ENCODE measurements around the gene GLO1. TPM values are rescaled to one million over a fixed set of nuclear protein-coding genes. Genes with fewer than 3 reads are reported as not detected.

The GLO1 gene
- total RNA-seq, 1 experiment from 2014 or later, result 188 TPM

GRCh38 chr6:38671885-38672467 is 31.0 kb downstream of the GLO1 start:
- no peaks in the 10 kb centered on the region for H3K23me2 ChIP-seq (ENCODE audit: insufficient read length, low read depth, low read length, poor library complexity, severe bottlenecking)
- no peaks in the 10 kb centered on the region for H3K27me3 ChIP-seq (ENCODE audit: insufficient read depth, low read length)
- Mint-ChIP-seq H3K9me3 (peaks cover 3 to 6% of the 10 kb centered on the region in 2 experiments; a peak in 3 of 5 replicates), H3K4me1 (peaks cover 0 to 2% of the 10 kb centered on the region in 2 experiments; a peak in 1 of 4 replicates), H3K27ac (no peak overlapping the region), H3K27me3 (ENCODE audit: low read depth) (no peaks in the 10 kb centered on the region), H3K4me3 (no peak overlapping the region), H3K36me3 (ENCODE audit: insufficient read depth in 1 of 3, low read depth in 3 of 3) (peaks cover 16 to 23% (median 23%) of the 10 kb centered on the region in 3 experiments; a peak in 5 of 7 replicates)
- H3K4ac ChIP-seq (ENCODE audit: low read depth, low read length), result no peak overlapping the region
- no peak overlapping the region for H3K4me2 ChIP-seq (ENCODE audit: insufficient read depth, insufficient read length, low read length)
- no peaks in the 10 kb centered on the region for H3K9me3 ChIP-seq (ENCODE audit: control insufficient read depth, low read depth, low read length)
- no peak overlapping the region for H3T11ph ChIP-seq (ENCODE audit: low read length)
- H3K79me2 ChIP-seq (ENCODE audit: insufficient read depth, low read length), result no peaks in the 10 kb centered on the region
- DNase-seq, result peak; percentile 33
- H2BK120ac ChIP-seq (ENCODE audit: low read depth, low read length, poor library complexity, severe bottlenecking), result no peak overlapping the region
- no peak overlapping the region for H2AK5ac ChIP-seq (ENCODE audit: insufficient read length, low read length)
- no peak overlapping the region for H4K8ac ChIP-seq (replicated peaks; ENCODE audit: insufficient read length, low read depth, low read length)
- peak; percentile 82 for TF ChIP-seq CTCF (conservative IDR thresholded peaks at IDR 0.05)
- H2AFZ ChIP-seq (ENCODE audit: low read length), result no peak overlapping the region
- H2BK15ac ChIP-seq (ENCODE audit: low read depth, low read length), result no peak overlapping the region
- H4K5ac ChIP-seq (ENCODE audit: insufficient read length, low read depth, low read length), result no peak overlapping the region
- H3K79me1 ChIP-seq (ENCODE audit: insufficient read depth, low read depth, low read length, poor library complexity, severe bottlenecking), result no peaks in the 10 kb centered on the region
- no peak overlapping the region for H2BK12ac ChIP-seq (ENCODE audit: insufficient read length, low read depth, low read length)
- H3K56ac ChIP-seq (ENCODE audit: insufficient read length, low read depth, low read length), result no peak overlapping the region
- no peaks in the 10 kb centered on the region for H4K20me1 ChIP-seq (ENCODE audit: control insufficient read depth, insufficient read depth, insufficient read length)
- no peak overlapping the region for H3K14ac ChIP-seq (ENCODE audit: insufficient read depth, low read length)
- H2BK20ac ChIP-seq (ENCODE audit: low read depth, low read length, poor library complexity, severe bottlenecking), result no peak overlapping the region
- H3K27ac ChIP-seq (ENCODE audit: insufficient read length, low read depth, low read length), result no peak overlapping the region
- no peak overlapping the region for H3K23ac ChIP-seq (ENCODE audit: insufficient read length, low read depth, low read length)
- H2BK5ac ChIP-seq (ENCODE audit: insufficient read length, low read length), result no peak overlapping the region
- H3K18ac ChIP-seq (ENCODE audit: insufficient read length, low read depth, low read length), result no peak overlapping the region
- no peak overlapping the region for H3K9ac ChIP-seq (ENCODE audit: extremely low read depth, insufficient read length, low read length)
- no CpG with 5 or more reads among the region's 2 CpGs for WGBS (ENCODE audit: extremely low coverage, insufficient read length, low lambda C conversion rate)
- no peak overlapping the region for H4K91ac ChIP-seq (ENCODE audit: insufficient read length, low read depth, low read length)
- H3K4me1 ChIP-seq (ENCODE audit: insufficient read depth, low read length), result no peaks in the 10 kb centered on the region
